ENCODE results near the gene SEPTIN5.
"Not testable (repeated sequence)": the region's sequence is repeated elsewhere in the genome, so short reads cannot be mapped to it uniquely, and the experiment has no call there.

Gene SEPTIN5

DNA sequence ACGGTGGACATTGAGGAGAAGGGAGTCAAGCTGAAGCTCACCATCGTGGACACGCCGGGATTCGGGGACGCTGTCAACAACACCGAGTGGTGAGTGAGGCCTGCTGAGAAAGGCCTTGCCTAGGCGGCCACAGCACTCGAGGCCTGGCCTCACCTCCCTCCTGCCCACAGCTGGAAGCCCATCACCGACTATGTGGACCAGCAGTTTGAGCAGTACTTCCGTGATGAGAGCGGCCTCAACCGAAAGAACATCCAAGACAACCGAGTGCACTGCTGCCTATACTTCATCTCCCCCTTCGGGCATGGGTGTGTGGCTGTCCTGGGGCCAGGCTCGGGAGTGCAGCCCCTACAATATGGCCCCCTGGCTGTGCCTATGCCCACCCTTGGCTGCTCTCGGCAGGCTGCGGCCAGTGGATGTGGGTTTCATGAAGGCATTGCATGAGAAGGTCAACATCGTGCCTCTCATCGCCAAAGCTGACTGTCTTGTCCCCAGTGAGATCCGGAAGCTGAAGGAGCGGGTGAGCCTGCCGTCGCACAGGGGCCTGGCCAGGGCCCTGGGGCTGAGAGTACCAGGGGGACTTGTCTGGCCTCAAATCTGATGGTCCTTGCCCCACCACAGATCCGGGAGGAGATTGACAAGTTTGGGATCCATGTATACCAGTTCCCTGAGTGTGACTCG lies 6.0 kb downstream of the SEPTIN5 start:
- DNase-seq (ENCODE audit: low read depth) = no peak

- no peak for DNase-seq (ENCODE audit: low read depth)
Measured at GRCh38 chr22:19720999-19721329, 6.7 kb downstream of the SEPTIN5 start.

GRCh38 chr22:19721330-19722177 lies 7.3 kb downstream of the SEPTIN5 start:
- no peak for DNase-seq (ENCODE audit: low read depth)

DNA sequence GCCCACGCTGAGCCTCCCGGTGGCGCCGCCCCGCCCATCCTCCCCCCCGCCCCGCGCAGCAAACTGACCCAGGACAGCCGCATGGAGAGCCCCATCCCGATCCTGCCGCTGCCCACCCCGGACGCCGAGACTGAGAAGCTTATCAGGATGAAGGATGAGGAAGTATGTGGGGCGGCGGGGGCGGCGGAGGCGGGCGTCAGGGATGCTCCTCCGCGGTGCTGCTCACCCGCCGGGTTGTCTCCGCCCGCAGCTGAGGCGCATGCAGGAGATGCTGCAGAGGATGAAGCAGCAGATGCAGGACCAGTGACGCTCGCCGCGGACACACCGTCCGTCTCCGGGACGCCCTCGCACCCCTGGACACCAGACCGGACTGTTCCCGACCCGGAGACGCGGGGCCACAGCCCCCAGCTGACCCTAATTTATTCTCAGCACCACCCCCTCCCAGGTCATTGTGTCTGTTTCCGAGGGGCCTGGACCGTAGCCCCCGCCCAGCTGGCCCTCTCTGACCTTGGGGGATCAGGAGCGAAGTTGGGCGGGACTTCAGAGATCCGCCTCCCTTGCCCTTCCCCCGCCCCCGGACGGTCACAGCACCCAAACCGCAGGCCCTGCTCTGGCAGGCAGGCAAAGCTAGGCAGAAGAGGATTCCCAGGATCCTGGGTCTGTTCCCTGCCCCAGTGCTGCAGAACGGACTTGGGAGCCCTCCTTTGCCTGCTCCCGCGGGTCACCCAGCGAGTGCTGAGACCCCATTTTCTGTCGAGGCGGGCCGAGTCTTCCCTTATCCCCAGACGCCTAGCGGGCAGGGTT lies 8.1 kb downstream of the SEPTIN5 start:
- DNase-seq (ENCODE audit: low read depth) = no peak

GRCh38 chr22:19722982-19723231 lies 8.6 kb downstream of the SEPTIN5 start:
- no peak for DNase-seq (ENCODE audit: low read depth)

DNA sequence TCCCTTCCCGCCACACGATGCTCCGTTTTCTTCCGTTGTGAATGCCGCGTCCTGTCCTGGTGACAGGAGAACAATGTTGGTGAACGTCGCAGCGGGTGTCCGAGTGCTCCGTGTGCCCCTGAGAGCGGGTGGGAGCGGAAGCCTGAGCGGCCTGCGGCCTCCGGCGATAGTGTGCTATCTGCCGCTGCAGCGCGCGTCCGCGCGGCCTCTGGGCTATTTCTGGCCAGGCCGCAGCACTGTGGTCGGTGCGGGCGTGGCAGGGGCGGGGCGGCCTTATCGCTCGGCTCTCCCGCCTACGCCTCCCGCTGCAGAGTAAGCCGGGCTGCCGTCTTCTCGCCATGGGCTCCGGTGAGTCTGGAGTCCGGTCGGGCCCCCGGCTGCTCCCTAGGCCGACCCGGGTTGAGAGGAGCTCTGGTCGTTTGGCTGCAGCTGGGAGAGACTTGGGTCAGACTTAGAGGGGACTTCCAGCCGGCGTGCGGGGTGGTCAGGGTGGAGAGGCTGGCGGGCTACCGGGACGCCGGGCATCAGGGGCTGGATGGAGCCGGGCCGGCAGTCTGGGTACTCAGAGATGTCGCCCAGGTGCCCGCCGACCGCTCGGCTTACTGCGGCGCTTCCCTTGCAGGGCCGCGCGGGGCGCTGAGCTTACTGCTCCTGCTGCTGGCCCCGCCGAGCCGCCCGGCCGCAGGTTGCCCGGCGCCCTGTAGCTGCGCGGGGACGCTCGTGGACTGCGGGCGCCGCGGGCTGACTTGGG lies 9.1 kb downstream of the SEPTIN5 start, which contains the start of gene GP1BB:
TSS of gene GP1BB (plus strand) at position 308 of the 751 bp plus-strand sequence. CDS start at position 339, 31 bp downstream.
- DNase-seq (ENCODE audit: low read depth) = no peak

DNA sequence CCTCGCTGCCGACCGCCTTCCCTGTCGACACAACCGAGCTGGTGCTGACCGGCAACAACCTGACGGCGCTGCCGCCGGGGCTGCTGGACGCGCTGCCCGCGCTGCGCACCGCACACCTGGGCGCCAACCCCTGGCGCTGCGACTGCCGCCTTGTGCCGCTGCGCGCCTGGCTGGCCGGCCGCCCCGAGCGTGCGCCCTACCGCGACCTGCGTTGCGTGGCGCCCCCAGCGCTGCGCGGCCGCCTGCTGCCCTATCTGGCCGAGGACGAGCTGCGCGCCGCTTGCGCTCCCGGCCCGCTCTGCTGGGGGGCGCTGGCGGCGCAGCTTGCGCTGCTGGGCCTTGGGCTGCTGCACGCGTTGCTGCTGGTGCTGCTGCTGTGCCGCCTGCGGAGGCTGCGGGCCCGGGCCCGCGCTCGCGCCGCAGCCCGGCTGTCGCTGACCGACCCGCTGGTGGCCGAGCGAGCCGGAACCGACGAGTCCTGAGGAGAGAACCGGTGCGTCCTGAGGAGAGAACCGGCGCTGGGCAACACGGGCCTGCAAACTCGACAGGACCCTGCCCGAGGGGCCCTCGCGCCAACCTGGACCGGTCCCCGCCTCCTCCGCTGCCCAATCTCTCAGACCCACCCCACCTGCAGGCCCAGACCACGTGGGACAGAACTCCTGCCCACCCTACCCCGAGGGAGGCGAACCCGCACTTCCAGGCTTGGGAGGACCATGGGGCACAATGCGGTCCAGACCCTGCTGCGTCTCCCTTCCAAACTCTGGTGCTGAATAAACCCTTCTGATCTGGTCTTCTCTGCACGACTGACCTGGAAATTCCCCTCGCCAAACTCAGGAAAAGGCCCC lies 9.9 kb downstream of the SEPTIN5 start:
- DNase-seq (ENCODE audit: low read depth) = no peak

DNA sequence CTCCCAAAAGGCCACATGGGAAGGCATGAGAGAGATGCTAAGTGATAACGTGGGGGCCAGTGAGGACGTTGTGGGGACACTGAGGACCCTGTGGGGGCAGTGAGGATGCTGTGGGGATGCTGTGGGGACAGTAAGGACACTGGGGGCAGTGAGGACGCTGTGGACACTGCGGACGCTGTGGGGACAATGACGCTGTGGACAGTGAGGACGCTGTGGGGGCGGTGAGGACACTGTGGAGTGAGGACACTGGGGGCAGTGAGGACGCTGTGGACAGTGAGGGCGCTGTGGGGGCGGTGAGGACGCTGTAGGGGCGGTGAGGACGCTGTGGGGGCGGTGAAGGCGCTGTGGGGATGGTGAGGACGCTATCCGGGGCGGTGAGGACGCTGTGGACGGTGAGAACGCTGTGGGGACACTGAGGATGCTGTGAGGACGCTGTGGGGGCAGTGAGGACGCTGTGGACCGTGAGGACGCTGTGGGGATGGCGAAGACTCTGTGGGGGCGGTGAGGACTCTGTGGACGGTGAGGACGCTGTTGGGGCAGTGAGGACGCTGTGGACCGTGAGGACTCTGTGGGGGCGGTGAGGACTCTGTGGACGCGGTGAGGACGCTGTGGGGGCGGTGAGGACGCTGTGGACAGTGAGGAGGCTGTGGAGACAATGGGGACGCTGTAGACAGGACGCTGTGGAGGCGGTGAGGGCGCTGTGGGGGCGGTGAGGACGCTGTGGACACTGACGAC lies 10.8 kb downstream of the SEPTIN5 start:
- no peak for DNase-seq (ENCODE audit: low read depth)

GRCh38 chr22:19726064-19726788 lies 11.9 kb downstream of the SEPTIN5 start:
- DNase-seq (ENCODE audit: low read depth) = not testable (repeated sequence)

DNA sequence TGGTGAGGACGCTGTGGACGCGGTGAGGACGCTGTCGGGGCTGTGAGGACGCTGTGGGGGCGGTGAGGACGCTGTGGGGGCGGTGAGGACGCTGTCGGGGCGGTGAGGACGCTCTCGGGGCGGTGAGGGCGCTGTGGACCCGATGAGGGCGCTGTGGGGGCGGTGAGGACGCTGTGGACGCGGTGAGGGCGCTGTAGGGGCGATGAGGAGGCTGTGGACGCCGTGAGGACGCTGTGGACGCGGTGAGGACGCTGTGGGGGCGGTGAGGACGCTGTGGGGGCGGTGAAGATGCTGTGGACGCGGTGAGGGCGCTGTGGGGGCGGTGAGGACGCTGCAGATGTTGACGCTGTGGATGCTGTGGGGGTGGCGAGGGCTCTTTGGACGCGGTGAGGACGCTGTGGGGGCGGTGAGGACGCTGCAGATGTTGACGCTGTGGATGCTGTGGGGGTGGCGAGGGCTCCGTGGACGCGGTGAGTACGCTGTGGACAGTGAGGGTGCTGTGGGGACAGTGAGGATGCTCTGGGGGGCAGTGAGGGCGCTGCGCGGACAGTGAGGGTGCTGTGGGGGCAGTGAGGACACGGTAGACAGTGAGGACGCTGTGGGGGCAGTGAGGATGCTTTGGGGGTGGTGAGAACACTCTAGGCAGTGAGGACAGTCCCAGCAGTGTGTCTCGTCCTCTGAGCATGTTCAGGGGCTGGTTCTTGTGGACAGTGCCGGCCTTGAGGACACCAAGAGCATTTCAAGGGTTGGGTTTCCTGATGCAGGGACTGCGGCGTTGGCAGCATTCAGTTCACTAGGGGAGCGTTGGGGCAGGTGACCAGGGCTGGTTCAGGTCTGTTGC lies 13.2 kb downstream of the SEPTIN5 start:
- DNase-seq (ENCODE audit: low read depth) = no peak

- no peak for DNase-seq (ENCODE audit: low read depth)
Measured at GRCh38 chr22:19728271-19728670, 14.0 kb downstream of the SEPTIN5 start.

- DNase-seq (ENCODE audit: low read depth) = no peak
Measured at GRCh38 chr22:19728836-19729235, 14.5 kb downstream of the SEPTIN5 start.

DNA sequence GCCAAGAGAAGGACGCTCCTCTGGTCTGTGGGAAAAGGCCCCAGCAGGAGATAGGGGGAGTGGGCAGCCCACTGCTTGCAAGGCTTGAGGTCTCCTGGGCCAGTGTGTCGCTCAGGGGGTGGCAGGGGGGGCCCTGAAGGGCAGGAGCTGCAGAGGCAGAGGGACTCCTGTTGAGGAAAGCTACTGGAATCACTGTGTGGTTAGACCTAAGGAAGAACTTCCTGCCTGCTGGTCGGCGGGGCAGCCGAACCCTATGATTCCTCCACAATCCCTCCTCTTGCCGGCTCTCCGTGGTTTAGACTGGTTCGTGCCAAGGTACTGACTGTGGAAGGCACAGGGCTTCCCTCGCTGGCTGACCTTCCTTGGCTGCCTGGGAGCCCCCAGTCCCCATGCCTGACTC lies 15.2 kb downstream of the SEPTIN5 start:
- no peak for DNase-seq (ENCODE audit: low read depth)

- DNase-seq (ENCODE audit: low read depth) = no peak
Measured at GRCh38 chr22:19730198-19730597, 15.9 kb downstream of the SEPTIN5 start.

- DNase-seq (ENCODE audit: low read depth) = peak; percentile 84
Measured at GRCh38 chr22:19730655-19731360, 16.5 kb downstream of the SEPTIN5 start.

DNA sequence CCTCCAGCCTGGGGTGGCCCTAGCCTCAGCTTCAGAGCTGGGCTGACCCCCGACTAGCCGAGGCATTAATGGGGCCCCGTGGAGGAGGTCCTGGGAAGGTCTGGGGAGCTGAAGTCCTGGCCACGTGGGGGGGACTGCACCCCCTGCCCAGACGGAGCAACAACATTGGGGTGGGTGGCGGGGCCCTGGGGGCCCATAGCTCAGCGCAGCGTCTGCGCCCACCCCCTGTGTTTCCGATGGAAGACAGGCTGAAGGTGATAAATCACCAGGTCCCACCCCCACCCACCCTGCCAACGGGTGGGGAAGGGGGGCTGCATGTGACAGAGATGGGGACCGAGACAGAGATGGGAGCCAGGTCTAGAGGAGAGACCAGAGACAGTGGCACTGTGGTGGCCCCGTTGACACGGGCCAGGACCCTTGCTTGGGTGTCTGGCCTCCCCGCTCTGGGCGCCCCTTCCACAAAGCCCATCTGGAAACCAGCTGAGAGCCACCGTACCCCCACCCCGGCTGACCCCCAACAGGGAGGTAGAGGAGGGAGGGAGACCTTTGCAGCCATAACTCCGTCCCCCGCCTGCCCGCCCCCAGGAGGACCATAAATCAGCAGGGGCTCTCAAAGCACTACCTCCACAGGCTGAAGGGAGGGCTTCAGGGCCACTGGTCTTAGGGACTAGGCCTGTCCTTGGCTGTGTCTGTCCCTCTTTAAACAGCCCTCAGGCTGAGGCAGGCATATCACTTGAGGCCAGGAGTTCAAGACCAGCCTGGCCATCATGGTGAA lies 17.2 kb downstream of the SEPTIN5 start:
- no peak for DNase-seq (ENCODE audit: low read depth)

DNA sequence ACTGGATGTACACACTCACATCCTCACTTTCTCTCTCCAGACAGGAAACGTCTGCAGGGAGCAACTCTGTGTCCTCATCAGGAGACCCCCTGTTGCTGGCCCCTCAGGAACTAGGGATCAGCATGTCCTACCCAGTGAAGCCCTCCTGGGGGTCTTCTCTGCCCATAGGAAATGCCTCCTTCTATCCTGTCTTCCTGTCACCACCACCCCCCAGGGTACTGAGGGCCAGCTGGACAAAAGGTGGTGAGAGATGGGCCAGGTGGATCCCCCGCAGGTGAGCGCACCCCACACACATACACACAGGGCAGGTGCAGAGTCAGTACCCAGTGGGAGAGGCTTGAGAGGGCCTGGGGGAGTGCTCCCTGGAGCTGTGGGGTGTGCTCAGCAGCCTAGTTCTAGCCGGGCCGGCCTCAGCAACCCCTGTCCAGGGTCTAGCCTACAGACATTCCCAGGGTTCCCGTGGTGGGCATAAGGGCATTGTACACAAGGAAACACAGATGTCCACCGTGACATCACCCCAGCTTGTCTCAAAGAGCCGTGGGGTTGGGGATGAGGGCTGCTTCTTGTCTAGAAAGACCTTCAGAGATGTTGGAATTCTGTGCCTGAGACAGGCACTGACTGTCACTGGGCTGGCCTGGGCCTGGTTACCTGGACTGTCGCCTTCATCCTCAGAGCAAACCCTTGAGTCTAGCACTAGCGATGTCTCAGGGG lies 18.3 kb downstream of the SEPTIN5 start:
- DNase-seq (ENCODE audit: low read depth) = no peak

Data from stimulated activated CD8-positive, alpha-beta memory T cell treated with anti-CD3 and anti-CD28 coated beads, Interleukin-15, amount 100 ng/mL, for 1 hour (primary cell).